Measurements from ENCODE around the gene ABHD15.

Gene ABHD15

DNA sequence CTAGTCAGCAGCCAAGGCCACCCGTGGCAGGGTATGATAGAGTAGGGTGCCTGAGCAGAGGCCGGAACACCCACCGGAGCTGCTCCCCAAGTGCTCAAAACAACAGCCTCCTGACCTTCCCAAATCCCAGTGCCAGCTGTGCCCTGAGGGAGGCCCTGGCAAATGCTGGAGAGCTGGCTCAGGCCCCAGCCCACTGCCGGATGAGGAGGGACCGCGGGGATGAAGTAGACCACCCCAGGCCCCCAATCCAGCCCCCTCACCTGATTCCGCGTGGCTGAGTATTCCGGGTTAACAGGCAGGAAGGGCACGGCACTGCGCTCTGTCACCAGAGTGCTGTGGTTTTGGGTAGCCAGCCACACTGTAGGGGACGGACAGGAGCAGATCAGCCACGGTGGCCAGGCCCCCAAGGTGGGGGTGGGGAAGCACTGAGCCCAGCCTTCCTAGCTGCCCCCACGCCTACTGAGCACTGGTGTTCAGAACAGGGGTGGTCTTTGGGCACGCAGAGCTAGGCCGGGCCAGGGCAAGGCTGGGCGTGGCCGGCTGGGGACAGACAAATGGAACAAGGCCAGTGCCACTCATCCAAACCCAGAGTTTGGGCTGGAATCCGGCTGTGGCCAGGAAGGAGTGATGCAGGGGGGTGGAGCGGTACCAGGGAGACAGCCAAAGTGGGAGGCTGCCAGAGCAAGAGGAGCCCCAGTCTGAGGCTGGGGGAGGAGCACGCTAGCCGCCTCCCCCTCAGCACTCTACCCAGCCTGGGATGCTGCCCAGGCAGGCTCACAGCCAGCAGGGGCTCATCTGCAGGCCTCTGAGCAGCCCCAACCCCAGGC, 10.8 kb upstream of the ABHD15 start:
- Histone ChIP-seq H3K36me3 (ENCODE audit: control insufficient read depth, low read length) (peaks cover 90% of the 10 kb centered on the region), H3K4me1 (ENCODE audit: control insufficient read depth, low read length) (peaks cover 25% of the 10 kb centered on the region), H3F3A (ENCODE audit: control insufficient read depth, insufficient read depth) (no peaks in the 10 kb centered on the region), H3K4me2 (ENCODE audit: low read length) (no peak overlapping the region), H3K4me3 (ENCODE audit: low read length) (no peak overlapping the region), H3K9me2 (replicated peaks; ENCODE audit: control insufficient read depth, low read length) (no peaks in the 10 kb centered on the region), H3K79me2 (ENCODE audit: control insufficient read depth, low read length) (peaks cover 1% of the 10 kb centered on the region; the same call in 1 of the 2 replicates), H3K27ac (ENCODE audit: low read depth, low read length) (no peak overlapping the region), H4K20me1 (ENCODE audit: control insufficient read depth, insufficient read depth, low read depth, low read length) (no peaks in the 10 kb centered on the region), H3K9me3 (ENCODE audit: control insufficient read depth, insufficient read depth, low read length) (no peaks in the 10 kb centered on the region), H3K27me3 (ENCODE audit: control insufficient read depth, low read length) (no peaks in the 10 kb centered on the region)
- TF ChIP-seq, protein P1, sequence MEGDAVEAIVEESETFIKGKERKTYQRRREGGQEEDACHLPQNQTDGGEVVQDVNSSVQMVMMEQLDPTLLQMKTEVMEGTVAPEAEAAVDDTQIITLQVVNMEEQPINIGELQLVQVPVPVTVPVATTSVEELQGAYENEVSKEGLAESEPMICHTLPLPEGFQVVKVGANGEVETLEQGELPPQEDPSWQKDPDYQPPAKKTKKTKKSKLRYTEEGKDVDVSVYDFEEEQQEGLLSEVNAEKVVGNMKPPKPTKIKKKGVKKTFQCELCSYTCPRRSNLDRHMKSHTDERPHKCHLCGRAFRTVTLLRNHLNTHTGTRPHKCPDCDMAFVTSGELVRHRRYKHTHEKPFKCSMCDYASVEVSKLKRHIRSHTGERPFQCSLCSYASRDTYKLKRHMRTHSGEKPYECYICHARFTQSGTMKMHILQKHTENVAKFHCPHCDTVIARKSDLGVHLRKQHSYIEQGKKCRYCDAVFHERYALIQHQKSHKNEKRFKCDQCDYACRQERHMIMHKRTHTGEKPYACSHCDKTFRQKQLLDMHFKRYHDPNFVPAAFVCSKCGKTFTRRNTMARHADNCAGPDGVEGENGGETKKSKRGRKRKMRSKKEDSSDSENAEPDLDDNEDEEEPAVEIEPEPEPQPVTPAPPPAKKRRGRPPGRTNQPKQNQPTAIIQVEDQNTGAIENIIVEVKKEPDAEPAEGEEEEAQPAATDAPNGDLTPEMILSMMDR (IDR thresholded peaks at IDR 0.05; ENCODE audit: low read depth, low read length, poor library complexity, severe bottlenecking), result no peak
- no peak for TF ChIP-seq EZH2phosphoT487 (IDR thresholded peaks at IDR 0.05; ENCODE audit: borderline replicate concordance, low read length)

GRCh38 chr17:29577001-29577370, 10.1 kb upstream of the ABHD15 start:
- peaks cover 25% of the 10 kb centered on the region for H3K4me1 ChIP-seq (ENCODE audit: control insufficient read depth, low read length)
- no peaks in the 10 kb centered on the region for H3K27me3 ChIP-seq (ENCODE audit: control insufficient read depth, low read length)
- TF ChIP-seq, protein P1 (IDR thresholded peaks at IDR 0.05; ENCODE audit: low read depth, low read length, poor library complexity, severe bottlenecking), result no peak
- no peak for TF ChIP-seq EZH2phosphoT487 (IDR thresholded peaks at IDR 0.05; ENCODE audit: borderline replicate concordance, low read length)
- no peaks in the 10 kb centered on the region for H3K9me3 ChIP-seq (ENCODE audit: control insufficient read depth, insufficient read depth, low read length)
- no peak overlapping the region for H3K4me3 ChIP-seq (ENCODE audit: low read length)
- no peaks in the 10 kb centered on the region for H3K79me2 ChIP-seq (ENCODE audit: control insufficient read depth, low read length)
- peaks cover 88% of the 10 kb centered on the region for H3K36me3 ChIP-seq (ENCODE audit: control insufficient read depth, low read length)
- no peaks in the 10 kb centered on the region for H3F3A ChIP-seq (ENCODE audit: control insufficient read depth, insufficient read depth)
- no peaks in the 10 kb centered on the region for H3K9me2 ChIP-seq (replicated peaks; ENCODE audit: control insufficient read depth, low read length)
- H3K27ac ChIP-seq (ENCODE audit: low read depth, low read length), result no peak overlapping the region
- H4K20me1 ChIP-seq (ENCODE audit: control insufficient read depth, insufficient read depth, low read depth, low read length), result no peaks in the 10 kb centered on the region
- no peak overlapping the region for H3K4me2 ChIP-seq (ENCODE audit: low read length)

- Histone ChIP-seq H3K27ac (ENCODE audit: low read depth, low read length) (no peak overlapping the region), H3K9me2 (replicated peaks; ENCODE audit: control insufficient read depth, low read length) (no peaks in the 10 kb centered on the region), H4K20me1 (ENCODE audit: control insufficient read depth, insufficient read depth, low read depth, low read length) (no peaks in the 10 kb centered on the region), H3K27me3 (ENCODE audit: control insufficient read depth, low read length) (no peaks in the 10 kb centered on the region), H3F3A (ENCODE audit: control insufficient read depth, insufficient read depth) (no peaks in the 10 kb centered on the region), H3K4me1 (ENCODE audit: control insufficient read depth, low read length) (peaks cover 25% of the 10 kb centered on the region), H3K4me3 (ENCODE audit: low read length) (no peak overlapping the region), H3K4me2 (ENCODE audit: low read length) (no peak overlapping the region), H3K9me3 (ENCODE audit: control insufficient read depth, insufficient read depth, low read length) (no peaks in the 10 kb centered on the region), H3K36me3 (ENCODE audit: control insufficient read depth, low read length) (peaks cover 89% of the 10 kb centered on the region), H3K79me2 (ENCODE audit: control insufficient read depth, low read length) (no peaks in the 10 kb centered on the region)
- no peak for TF ChIP-seq EZH2phosphoT487 (IDR thresholded peaks at IDR 0.05; ENCODE audit: borderline replicate concordance, low read length)
- TF ChIP-seq, protein P1 (IDR thresholded peaks at IDR 0.05; ENCODE audit: low read depth, low read length, poor library complexity, severe bottlenecking), result no peak
These were observed 9.6 kb upstream of the ABHD15 start for GRCh38 chr17:29576214-29577000.

All from DOHH2 (cell line).